ENCODE measurements around the gene PKDCC. TPM values are rescaled to one million over a fixed set of nuclear protein-coding genes. Genes with fewer than 3 reads are reported as not detected.

Gene PKDCC
- total RNA-seq, 1 donor from 2014 or later: 19.6 TPM

GRCh38 chr2:42048299-42049220 is 739 bp downstream of the PKDCC start:
- FAIRE-seq: no peak
- DNase-seq (ENCODE audit: low spot score in 2 of 2): no peak

- DNase-seq (ENCODE audit: low spot score in 2 of 2) (no peak), FAIRE-seq (no peak)
Measured at GRCh38 chr2:42049221-42050009, 1.6 kb downstream of the PKDCC start.

GRCh38 chr2:42050010-42050702 is 2.3 kb downstream of the PKDCC start:
- no peak for DNase-seq (ENCODE audit: low spot score in 2 of 2)
- FAIRE-seq: no peak

GRCh38 chr2:42050703-42051542 is 3.1 kb downstream of the PKDCC start:
- no peak for FAIRE-seq
- DNase-seq (ENCODE audit: low spot score in 2 of 2): no peak

GRCh38 chr2:42051543-42052235 is 3.9 kb downstream of the PKDCC start:
- DNase-seq (ENCODE audit: low spot score in 2 of 2): no peak
- no peak for FAIRE-seq

- DNase-seq (ENCODE audit: low spot score in 2 of 2) (no peak), FAIRE-seq (no peak)
Measured at GRCh38 chr2:42052702-42053481, 5.1 kb downstream of the PKDCC start.

- FAIRE-seq (no peak), DNase-seq (ENCODE audit: low spot score in 2 of 2) (no peak)
Measured at GRCh38 chr2:42053482-42053790, 5.6 kb downstream of the PKDCC start.

- DNase-seq (ENCODE audit: low spot score in 2 of 2): peak in 1 of 2 donors; percentile 62
- FAIRE-seq: no peak
Measured at GRCh38 chr2:42053791-42054701, 6.2 kb downstream of the PKDCC start.

- FAIRE-seq: no peak
- DNase-seq (ENCODE audit: low spot score in 2 of 2): no peak
Measured at GRCh38 chr2:42054714-42055430, 7.1 kb downstream of the PKDCC start.

GRCh38 chr2:42055573-42056514 is 8.0 kb downstream of the PKDCC start:
- DNase-seq (ENCODE audit: low spot score in 2 of 2) (no peak), FAIRE-seq (no peak)

GRCh38 chr2:42057159-42057901 is 9.5 kb downstream of the PKDCC start:
- FAIRE-seq (no peak), DNase-seq (ENCODE audit: low spot score in 2 of 2) (no peak)

- no peak for FAIRE-seq
Measured at GRCh38 chr2:42057902-42058450, 10.2 kb downstream of the PKDCC start.

GRCh38 chr2:42059261-42059898 is 11.6 kb downstream of the PKDCC start:
- DNase-seq (ENCODE audit: low spot score in 2 of 2): no peak
- FAIRE-seq: no peak

More at GRCh38 chr2:42057902-42058450, 10.2 kb downstream of the PKDCC start:
- no peak for DNase-seq (ENCODE audit: low spot score in 2 of 2)

GRCh38 chr2:42060028-42060427 is 12.2 kb downstream of the PKDCC start:
- no peak for FAIRE-seq
- DNase-seq (ENCODE audit: low spot score in 2 of 2): no peak
